Ishikawa (cell line): Measurements from ENCODE around the gene DYNLT5.

ENCODE experiments used
- CEBPB ChIP-seq: IDR thresholded peaks from 2 replicates; pipeline ENCODE4 v1.6.1; 2012
- CREB1 ChIP-seq: IDR thresholded peaks from 2 replicates; pipeline ENCODE4 v1.6.1; 2012; ENCODE audit warnings: low read depth
- EGR1 ChIP-seq: IDR thresholded peaks from 2 replicates; pipeline ENCODE4 v1.6.1; 2012
- EP300 ChIP-seq: IDR thresholded peaks from 2 replicates; pipeline ENCODE4 v1.6.1; 2012; ENCODE audit warnings: borderline replicate concordance
- FOXM1 ChIP-seq: IDR thresholded peaks from 2 replicates; pipeline ENCODE4 v1.6.1; 2012; ENCODE audit warnings: low read depth, borderline replicate concordance
- MAX ChIP-seq: IDR thresholded peaks from 2 replicates; pipeline ENCODE4 v1.6.1; 2012
- NFIC ChIP-seq: IDR thresholded peaks from 2 replicates; pipeline ENCODE4 v1.6.1; 2012
- RAD21 ChIP-seq: IDR thresholded peaks from 2 replicates; pipeline ENCODE4 v1.6.1; 2012; ENCODE audit warnings: low read depth
- TAF1 ChIP-seq: IDR thresholded peaks from 2 replicates; pipeline ENCODE4 v1.6.1; 2012; ENCODE audit warnings: low read depth, mild to moderate bottlenecking
- TCF12 ChIP-seq: IDR thresholded peaks from 2 replicates; pipeline ENCODE4 v1.6.1; 2012; ENCODE audit warnings: low read depth
- TEAD4 ChIP-seq: IDR thresholded peaks from 2 replicates; pipeline ENCODE4 v1.6.1; 2012
- USF1 ChIP-seq: IDR thresholded peaks from 2 replicates; pipeline ENCODE4 v1.6.1; 2012
- YY1 ChIP-seq: IDR thresholded peaks from 2 replicates; pipeline ENCODE4 v1.6.1; 2012; ENCODE audit warnings: low read depth
- ZBTB7A ChIP-seq: IDR thresholded peaks from 2 replicates; pipeline ENCODE4 v1.6.1; 2012; ENCODE audit warnings: low read depth
- TF ChIP-seq, protein P1 (sequence below): IDR thresholded peaks from 2 replicates; pipeline ENCODE4 v1.6.1; 2012; ENCODE audit warnings: low read depth, mild to moderate bottlenecking

DYNLT5 gene

DNA sequence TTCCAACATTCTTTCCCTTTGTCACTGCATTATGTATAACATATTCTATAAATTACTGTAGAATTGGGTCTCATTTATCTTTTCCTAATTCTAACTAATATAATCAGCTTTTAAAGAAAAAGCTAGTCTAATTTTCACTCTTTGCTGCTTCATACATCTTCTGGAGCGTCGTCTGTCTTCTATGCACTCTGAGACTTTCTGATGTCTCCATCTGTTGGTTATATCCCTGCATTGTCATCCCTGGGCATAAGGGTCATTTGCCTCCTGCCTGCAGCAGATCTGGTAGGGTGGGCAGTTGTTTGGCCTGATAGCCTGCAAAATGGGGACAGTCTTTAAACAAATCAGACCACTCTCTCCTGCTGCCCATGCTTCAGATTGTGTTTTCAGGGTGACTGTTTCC, 40.8 kb upstream of the DYNLT5 start:
- peak; percentile 29 for TF ChIP-seq RAD21
- TF ChIP-seq TAF1, result no peak

DNA sequence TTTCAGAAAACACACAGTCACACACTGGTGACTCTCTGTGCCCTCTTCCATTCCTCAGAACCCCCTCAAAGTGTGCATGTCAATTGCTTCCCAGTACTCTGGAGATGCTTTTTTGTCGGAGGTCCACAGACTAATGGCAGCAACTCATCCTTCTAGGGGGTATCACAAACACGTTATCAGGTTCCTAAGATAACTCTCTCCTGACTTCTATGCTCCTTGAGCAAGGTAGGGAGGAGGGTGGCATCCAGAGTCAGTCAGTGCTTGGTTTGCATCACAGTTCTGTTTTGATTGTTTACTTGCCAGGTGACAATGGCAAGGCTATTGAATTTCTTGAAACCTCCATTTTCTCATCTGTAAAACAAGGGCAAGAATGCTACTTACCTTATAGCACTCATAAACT, 39.4 kb upstream of the DYNLT5 start:
- no peak for TF ChIP-seq EP300
- TF ChIP-seq, protein P1, sequence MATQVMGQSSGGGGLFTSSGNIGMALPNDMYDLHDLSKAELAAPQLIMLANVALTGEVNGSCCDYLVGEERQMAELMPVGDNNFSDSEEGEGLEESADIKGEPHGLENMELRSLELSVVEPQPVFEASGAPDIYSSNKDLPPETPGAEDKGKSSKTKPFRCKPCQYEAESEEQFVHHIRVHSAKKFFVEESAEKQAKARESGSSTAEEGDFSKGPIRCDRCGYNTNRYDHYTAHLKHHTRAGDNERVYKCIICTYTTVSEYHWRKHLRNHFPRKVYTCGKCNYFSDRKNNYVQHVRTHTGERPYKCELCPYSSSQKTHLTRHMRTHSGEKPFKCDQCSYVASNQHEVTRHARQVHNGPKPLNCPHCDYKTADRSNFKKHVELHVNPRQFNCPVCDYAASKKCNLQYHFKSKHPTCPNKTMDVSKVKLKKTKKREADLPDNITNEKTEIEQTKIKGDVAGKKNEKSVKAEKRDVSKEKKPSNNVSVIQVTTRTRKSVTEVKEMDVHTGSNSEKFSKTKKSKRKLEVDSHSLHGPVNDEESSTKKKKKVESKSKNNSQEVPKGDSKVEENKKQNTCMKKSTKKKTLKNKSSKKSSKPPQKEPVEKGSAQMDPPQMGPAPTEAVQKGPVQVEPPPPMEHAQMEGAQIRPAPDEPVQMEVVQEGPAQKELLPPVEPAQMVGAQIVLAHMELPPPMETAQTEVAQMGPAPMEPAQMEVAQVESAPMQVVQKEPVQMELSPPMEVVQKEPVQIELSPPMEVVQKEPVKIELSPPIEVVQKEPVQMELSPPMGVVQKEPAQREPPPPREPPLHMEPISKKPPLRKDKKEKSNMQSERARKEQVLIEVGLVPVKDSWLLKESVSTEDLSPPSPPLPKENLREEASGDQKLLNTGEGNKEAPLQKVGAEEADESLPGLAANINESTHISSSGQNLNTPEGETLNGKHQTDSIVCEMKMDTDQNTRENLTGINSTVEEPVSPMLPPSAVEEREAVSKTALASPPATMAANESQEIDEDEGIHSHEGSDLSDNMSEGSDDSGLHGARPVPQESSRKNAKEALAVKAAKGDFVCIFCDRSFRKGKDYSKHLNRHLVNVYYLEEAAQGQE, result no peak
- TF ChIP-seq TCF12, result no peak
- TF ChIP-seq EGR1, result no peak
- no peak for TF ChIP-seq NFIC
- no peak for TF ChIP-seq YY1
- TF ChIP-seq ZBTB7A, result no peak
- TF ChIP-seq RAD21, result no peak
- TF ChIP-seq MAX, result no peak
- TF ChIP-seq CREB1, result no peak
- no peak for TF ChIP-seq USF1
- no peak for TF ChIP-seq CEBPB
- no peak for TF ChIP-seq TEAD4
- TF ChIP-seq TAF1, result no peak
- no peak for TF ChIP-seq FOXM1

DNA sequence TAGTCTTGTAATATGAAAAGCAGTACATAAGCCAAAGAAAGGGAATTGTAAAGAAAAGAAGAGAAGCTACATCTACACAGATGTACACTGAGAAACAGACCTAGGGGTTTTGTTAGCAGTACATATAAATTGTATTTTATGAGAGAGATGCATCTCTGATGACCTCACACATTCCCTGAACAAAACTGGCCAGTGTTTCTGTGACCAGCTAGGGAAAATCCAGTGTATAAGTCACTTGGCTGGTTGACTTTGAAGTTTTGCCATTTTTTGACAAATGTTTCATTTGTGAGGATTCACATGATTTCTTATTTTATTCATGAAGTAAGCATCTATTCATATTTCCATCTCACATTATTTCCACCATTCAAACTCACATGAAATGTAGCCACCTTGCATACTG, 28.3 kb upstream of the DYNLT5 start:
- TF ChIP-seq CREB1 (no peak), RAD21 (no peak), EP300 (no peak), EGR1 (no peak), NFIC (no peak), YY1 (no peak), TAF1 (no peak)

DNA sequence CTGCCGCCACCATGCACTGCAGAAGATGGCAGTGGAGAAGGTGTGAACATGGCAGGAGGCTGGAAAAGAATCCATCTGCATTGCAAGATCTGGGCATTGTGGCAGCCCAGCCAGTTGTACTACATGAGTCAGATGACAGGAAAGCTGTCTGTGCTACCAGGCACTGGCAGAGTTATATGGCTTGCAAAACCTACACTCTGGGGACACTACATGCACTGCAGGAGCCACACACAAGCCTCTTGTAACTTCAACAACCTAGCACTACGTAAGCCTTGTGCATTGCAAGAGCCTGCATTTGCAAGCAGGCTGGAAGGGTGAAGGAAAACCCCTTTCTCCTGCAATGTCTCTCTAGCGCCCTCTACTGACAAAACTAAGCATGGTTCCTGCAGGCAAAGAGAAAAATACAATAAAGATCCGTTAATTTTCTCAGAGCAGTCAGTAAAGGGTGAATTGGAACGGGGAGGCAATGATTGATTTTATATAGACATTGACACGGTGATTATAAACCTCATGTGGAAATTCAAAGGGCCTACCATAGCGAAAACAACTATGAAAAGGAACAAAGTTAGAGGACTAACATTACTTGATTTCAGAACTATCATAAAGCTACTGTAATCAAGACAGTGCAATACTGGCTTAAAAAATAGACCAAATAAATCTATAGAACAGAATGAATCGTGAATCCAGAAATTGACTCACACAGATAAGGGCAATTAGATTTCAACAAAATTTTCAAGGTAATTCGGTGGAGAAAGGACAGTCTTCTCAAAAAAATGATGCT, 26.2 kb upstream of the DYNLT5 start:
- TF ChIP-seq CEBPB (no peak), TAF1 (no peak), RAD21 (peak; percentile 89)

DNA sequence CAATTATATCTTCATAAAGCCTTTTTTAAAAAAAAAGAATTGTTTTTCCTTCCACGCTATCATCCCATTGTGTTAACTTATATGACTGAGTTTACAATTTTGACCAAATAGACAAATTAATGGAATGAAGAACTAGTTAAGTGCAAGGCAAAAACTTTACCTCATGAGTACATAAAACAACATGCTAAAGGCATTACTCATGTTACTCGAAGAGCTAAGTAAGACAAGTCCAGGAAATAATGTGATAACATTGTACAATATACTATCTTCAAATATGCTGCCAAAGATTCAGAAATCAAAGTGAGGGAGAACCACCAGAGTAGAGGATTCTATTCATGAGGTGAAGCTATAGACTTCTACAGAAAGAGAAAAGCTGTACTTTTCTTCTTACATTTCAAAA, 24.2 kb upstream of the DYNLT5 start:
- TF ChIP-seq RAD21 (no peak), EP300 (no peak), FOXM1 (no peak), TCF12 (no peak), YY1 (no peak), NFIC (no peak), TAF1 (no peak), EGR1 (no peak), ZBTB7A (no peak), USF1 (no peak), CREB1 (no peak), TEAD4 (no peak), CEBPB (no peak), MAX (no peak)
- TF ChIP-seq, protein P1, result no peak

GRCh38 chr1:66729119-66729518, 23.1 kb upstream of the DYNLT5 start:
- no peak for TF ChIP-seq CREB1
- TF ChIP-seq USF1, result no peak
- no peak for TF ChIP-seq YY1
- no peak for TF ChIP-seq TAF1
- TF ChIP-seq EGR1, result no peak
- TF ChIP-seq, protein P1, result no peak
- no peak for TF ChIP-seq EP300
- no peak for TF ChIP-seq TEAD4
- TF ChIP-seq NFIC, result no peak
- no peak for TF ChIP-seq FOXM1
- TF ChIP-seq MAX, result no peak
- TF ChIP-seq TCF12, result no peak
- no peak for TF ChIP-seq RAD21
- TF ChIP-seq ZBTB7A, result no peak
- TF ChIP-seq CEBPB, result no peak
